Activated naive CD4-positive, alpha-beta T cell (primary cell): ENCODE data around the gene PITX2.

Source experiments
- DNase-seq, 4 experiments: peaks; one replicate each; lab custom pipeline; 2025; lab: John Stamatoyannopoulos, UW

The PITX2 gene

GRCh38 chr4:110622841-110623717, at the start of gene PITX2:
TSS of gene PITX2 (minus strand) at chr4:110623077. CDS start at chr4:110622460, 617 bp downstream.
- DNase-seq: no peak

GRCh38 chr4:110671679-110672078, 48.8 kb upstream of the PITX2 start:
- no peak for DNase-seq

GRCh38 chr4:110669663-110670062, 46.8 kb upstream of the PITX2 start:
- no peak for DNase-seq

GRCh38 chr4:110668463-110669235, 45.8 kb upstream of the PITX2 start:
- no peak for DNase-seq

- DNase-seq: no peak
Observed at GRCh38 chr4:110667670-110668069, 44.8 kb upstream of the PITX2 start.

GRCh38 chr4:110666030-110666429, 43.2 kb upstream of the PITX2 start:
- DNase-seq: no peak

GRCh38 chr4:110663738-110664444, 41.0 kb upstream of the PITX2 start:
- no peak for DNase-seq

GRCh38 chr4:110663206-110663605, 40.3 kb upstream of the PITX2 start:
- DNase-seq: no peak

GRCh38 chr4:110660755-110661154, 37.9 kb upstream of the PITX2 start:
- no peak for DNase-seq

- no peak for DNase-seq
Observed at GRCh38 chr4:110654254-110654635, 31.4 kb upstream of the PITX2 start.

GRCh38 chr4:110653321-110654253, 30.7 kb upstream of the PITX2 start:
- DNase-seq: no peak

GRCh38 chr4:110644008-110644407, 21.1 kb upstream of the PITX2 start:
- no peak for DNase-seq

- DNase-seq: no peak
Observed at GRCh38 chr4:110643096-110643495, 20.2 kb upstream of the PITX2 start.

GRCh38 chr4:110641218-110641617, 18.3 kb upstream of the PITX2 start:
- no peak for DNase-seq

- no peak for DNase-seq
Observed at GRCh38 chr4:110640576-110640975, 17.7 kb upstream of the PITX2 start.

GRCh38 chr4:110639207-110640090, 16.6 kb upstream of the PITX2 start:
- no peak for DNase-seq

- no peak for DNase-seq
Observed at GRCh38 chr4:110638089-110638746, 15.3 kb upstream of the PITX2 start.

GRCh38 chr4:110637408-110638088, 14.7 kb upstream of the PITX2 start:
- DNase-seq: no peak
